H1 (cell line): ENCODE results near the gene ACADSB. TPM values are rescaled to one million over a fixed set of nuclear protein-coding genes. Genes with fewer than 3 reads are reported as not detected.

Experiments used
- CTCF ChIA-PET: fragments of 300-600 bp; sonication (Branson Sonifier 250); formaldehyde crosslinking; loops from one replicate; lab custom pipeline; 2021; ENCODE audit not compliant: partially characterized antibody; lab: Charles Lee
- POLR2A ChIA-PET: fragments of 300-600 bp; sonication (Branson Sonifier 250); formaldehyde crosslinking; loops from one replicate; lab custom pipeline; 2021; ENCODE audit warnings: inconsistent platforms; ENCODE audit not compliant: partially characterized antibody; lab: Charles Lee
- DNase-seq, 2 experiments: peaks; one replicate each; pipeline versions ENCODE4 v3.0.0 to v3.0.0-alpha.2; 2010 to 2022; ENCODE audit warnings: low spot score in 2 of 2, low read depth in 1 of 2, mixed read lengths in 1 of 2
- FAIRE-seq: peaks from 2 replicates; lab custom pipeline; 2011; peaks lifted over from hg19 to GRCh38; lab: Jason Lieb, UNC
- H2AFZ ChIP-seq: 2 replicates; pipeline ENCODE4 v1.8.1; 2012; ENCODE audit warnings: low read length, inconsistent platforms
- H2AK5ac ChIP-seq: 2 replicates; pipeline ENCODE4 v1.6.1; 2013; ENCODE audit warnings: low read depth, low read length
- H2BK120ac ChIP-seq: replicated peaks from 2 replicates; pipeline ENCODE3; 2013; ENCODE audit warnings: low read depth, low read length, inconsistent platforms
- H2BK12ac ChIP-seq: 2 replicates; pipeline ENCODE4 v1.6.1; 2013; ENCODE audit warnings: low read depth, low read length
- H2BK15ac ChIP-seq: 2 replicates; pipeline ENCODE4 v1.6.1; 2013; ENCODE audit warnings: low read length
- H2BK20ac ChIP-seq: 2 replicates; pipeline ENCODE4 v1.6.1; 2013; ENCODE audit warnings: low read length
- H2BK5ac ChIP-seq: 2 replicates; pipeline ENCODE4 v1.6.1; 2013; ENCODE audit warnings: low read depth, low read length
- H3K14ac ChIP-seq: 2 replicates; pipeline ENCODE4 v1.6.1; 2013; ENCODE audit warnings: inconsistent platforms; ENCODE audit not compliant: insufficient read length
- H3K18ac ChIP-seq: 2 replicates; pipeline ENCODE4 v1.6.1; 2013; ENCODE audit warnings: low read length; ENCODE audit errors: extremely low read depth
- H3K23ac ChIP-seq: 2 replicates; pipeline ENCODE4 v1.6.1; 2013; ENCODE audit warnings: inconsistent platforms; ENCODE audit not compliant: insufficient read length
- H3K23me2 ChIP-seq: 2 replicates; pipeline ENCODE4 v1.6.1; 2013; ENCODE audit warnings: low read depth, low read length
- H3K27ac ChIP-seq: 2 replicates; pipeline ENCODE4 v1.6.1; 2011; ENCODE audit warnings: low read depth, low read length, inconsistent platforms
- H3K27me3 ChIP-seq, 4 experiments: replicated peaks in 1 of 4; 1 replicate in 1 of 4; 2 replicates in 3 of 4; pipeline versions ENCODE4 v1.6.1 to v1.8.1; 2011 to 2013; ENCODE audit warnings: low read length in 3 of 4, mild to moderate bottlenecking in 3 of 4, inconsistent platforms in 2 of 4, mixed read lengths in 2 of 4, moderate library complexity in 1 of 4; ENCODE audit not compliant: control insufficient read depth in 3 of 4, insufficient read depth in 3 of 4; ENCODE audit errors: extremely low read depth in 1 of 4
- H3K36me3 ChIP-seq, 4 experiments: 2 replicates each; pipeline versions ENCODE4 v1.6.1 to v1.8.1; 2011 to 2013; ENCODE audit warnings: mild to moderate bottlenecking in 4 of 4, low read length in 3 of 4, moderate library complexity in 2 of 4, control low read depth in 1 of 4, inconsistent platforms in 1 of 4; ENCODE audit not compliant: insufficient read depth in 4 of 4, control insufficient read depth in 2 of 4
- H3K4ac ChIP-seq: replicated peaks from 2 replicates; pipeline ENCODE3; 2013; ENCODE audit warnings: low read length, low read depth, mixed read lengths, inconsistent platforms; ENCODE audit not compliant: insufficient read length
- H3K4me1 ChIP-seq, 4 experiments: replicated peaks in 1 of 4; 1 replicate in 1 of 4; 2 replicates in 3 of 4; pipeline versions ENCODE4 v1.6.1 to v1.8.1; 2011 to 2013; ENCODE audit warnings: low read length in 3 of 4, inconsistent platforms in 2 of 4, mixed read lengths in 1 of 4; ENCODE audit not compliant: insufficient read depth in 4 of 4, control insufficient read depth in 3 of 4
- H3K4me2 ChIP-seq, 2 experiments: 2 replicates each; pipeline versions ENCODE4 v1.6.1 to v1.8.1; 2011 to 2013; ENCODE audit warnings: low read depth in 2 of 2, low read length in 2 of 2, control low read depth in 1 of 2, inconsistent platforms in 1 of 2, mild to moderate bottlenecking in 1 of 2; ENCODE audit not compliant: insufficient read depth in 1 of 2
- H3K4me3 ChIP-seq, 4 experiments: fragments of 200-600, 300-600 bp in 1 of 4; sonication (generic), shearing (Covaris generic), sonication (Bioruptor Twin) in 1 of 4; 2 replicates each; pipeline versions ENCODE4 v1.5.1 to v1.8.1; 2011 to 2016; ENCODE audit warnings: low read length in 4 of 4, low read depth in 3 of 4, control low read depth in 2 of 4, inconsistent platforms in 2 of 4, mild to moderate bottlenecking in 2 of 4, mixed read lengths in 1 of 4, moderate library complexity in 1 of 4; ENCODE audit not compliant: insufficient read depth in 2 of 4; ENCODE audit errors: extremely low read depth in 1 of 4
- H3K56ac ChIP-seq: replicated peaks from 2 replicates; pipeline ENCODE3; 2013; ENCODE audit warnings: low read depth, mild to moderate bottlenecking, mixed read lengths, low read length, inconsistent platforms; ENCODE audit not compliant: insufficient read length
- H3K79me1 ChIP-seq: 2 replicates; pipeline ENCODE4 v1.6.1; 2013; ENCODE audit warnings: low read depth, low read length, control low read depth
- H3K79me2 ChIP-seq, 2 experiments: 2 replicates each; pipeline versions ENCODE4 v1.6.1 to v1.8.1; 2012 to 2013; ENCODE audit warnings: low read length in 2 of 2, mild to moderate bottlenecking in 2 of 2, inconsistent platforms in 1 of 2; ENCODE audit not compliant: insufficient read depth in 2 of 2, control insufficient read depth in 1 of 2
- H3K9ac ChIP-seq, 4 experiments: replicated peaks in 1 of 4; 1 replicate in 1 of 4; 2 replicates in 3 of 4; pipeline versions ENCODE4 v1.6.1 to v1.8.1; 2011 to 2013; ENCODE audit warnings: low read depth in 3 of 4, low read length in 3 of 4, control low read depth in 2 of 4, mild to moderate bottlenecking in 2 of 4, moderate library complexity in 2 of 4, inconsistent platforms in 1 of 4; ENCODE audit errors: extremely low read depth in 1 of 4
- H3K9me3 ChIP-seq, 2 experiments: 2 replicates each; pipeline versions ENCODE4 v1.6.1 to v1.8.1; 2012 to 2013; ENCODE audit warnings: mild to moderate bottlenecking in 2 of 2, moderate library complexity in 2 of 2, control low read depth in 1 of 2, inconsistent platforms in 1 of 2, low read depth in 1 of 2, low read length in 1 of 2, mixed read lengths in 1 of 2; ENCODE audit not compliant: insufficient read depth in 2 of 2
- H4K20me1 ChIP-seq, 2 experiments: replicated peaks in 1 of 2; 2 replicates each; pipeline versions ENCODE3 to v1.8.1; 2011 to 2013; ENCODE audit warnings: inconsistent platforms in 2 of 2, low read length in 2 of 2, mild to moderate bottlenecking in 1 of 2; ENCODE audit not compliant: insufficient read depth in 2 of 2, control insufficient read depth in 1 of 2
- H4K5ac ChIP-seq: 2 replicates; pipeline ENCODE4 v1.6.1; 2013; ENCODE audit warnings: low read length, low read depth, mixed read lengths, inconsistent platforms; ENCODE audit not compliant: insufficient read length
- H4K8ac ChIP-seq: 2 replicates; pipeline ENCODE4 v1.8.0; 2013; ENCODE audit warnings: mild to moderate bottlenecking, moderate library complexity, low read length, inconsistent platforms; ENCODE audit not compliant: insufficient read depth; ENCODE audit errors: extremely low read depth
- H4K91ac ChIP-seq: replicated peaks from 2 replicates; pipeline ENCODE3; 2013; ENCODE audit warnings: low read length, mixed read lengths, inconsistent platforms; ENCODE audit not compliant: insufficient read length
- ASH2L ChIP-seq: fragments of 200-600, 300-600 bp; sonication (generic); IDR thresholded peaks from one replicate; pipeline ENCODE4 v1.7.1; 2017; ENCODE audit warnings: low read length
- BACH1 ChIP-seq: IDR thresholded peaks from 2 replicates; pipeline ENCODE4 v1.6.1; 2012; ENCODE audit warnings: low read length, improper control_type of control experiment
- CTBP2 ChIP-seq: IDR thresholded peaks from 2 replicates; pipeline ENCODE4 v1.7.0; 2011; ENCODE audit warnings: borderline replicate concordance, mild to moderate bottlenecking, moderate library complexity, mixed read lengths, low read length; ENCODE audit not compliant: insufficient read depth, insufficient read length
- HDAC2 ChIP-seq, 2 experiments: fragments of 300-600 bp in 1 of 2; sonication (generic) in 1 of 2; IDR thresholded peaks; 2 replicates each; pipeline ENCODE4 v1.6.1; 2011 to 2012; ENCODE audit warnings: low read depth in 2 of 2, low read length in 2 of 2, mild to moderate bottlenecking in 2 of 2, moderate library complexity in 2 of 2, borderline replicate concordance in 1 of 2, inconsistent platforms in 1 of 2
- HDAC6 ChIP-seq: IDR thresholded peaks from one replicate; pipeline ENCODE4 v1.7.1; 2012; ENCODE audit warnings: low read depth, mild to moderate bottlenecking, inconsistent platforms, low read length, moderate library complexity
- SIN3A ChIP-seq, 2 experiments: IDR thresholded peaks in 1 of 2; conservative IDR thresholded peaks in 1 of 2; 2 replicates each; pipeline ENCODE4 v1.6.1; 2011 to 2012; ENCODE audit warnings: low read length in 2 of 2, improper control_type of control experiment in 1 of 2, low read depth in 1 of 2, mild to moderate bottlenecking in 1 of 2
- SIX5 ChIP-seq: IDR thresholded peaks from 2 replicates; pipeline ENCODE4 v1.6.1; 2011; ENCODE audit warnings: mild to moderate bottlenecking, low read depth, low read length
- SP4 ChIP-seq: IDR thresholded peaks from 2 replicates; pipeline ENCODE4 v1.6.1; 2012; ENCODE audit warnings: low read length, inconsistent platforms
- USF2 ChIP-seq: IDR thresholded peaks from 2 replicates; pipeline ENCODE4 v1.6.1; 2011; ENCODE audit warnings: low read length, improper control_type of control experiment
- WGBS, 2 experiments: shearing (Covaris generic) in 1 of 2; methylation state at CpG; one replicate each; pipeline versions ENCODE4 v1.1.6 to v1.1.7; 2013 to 2015; ENCODE audit warnings: low lambda C conversion rate in 2 of 2, mixed read lengths in 2 of 2, inconsistent platforms in 1 of 2, low coverage in 1 of 2, missing lambda C conversion rate in 1 of 2; ENCODE audit not compliant: insufficient replicate concordance in 2 of 2, insufficient coverage in 1 of 2, insufficient read length in 1 of 2; ENCODE audit errors: extremely low coverage in 1 of 2, missing lambda C conversion rate in 1 of 2; 5-methylcytosine and 5-hydroxymethylcytosine counted together
- polyA plus RNA-seq, 7 experiments: library from polyadenylated mRNA; depleted of rRNA in 3 of 7; stranded (reverse) in 5 of 7; unstranded in 2 of 7; fragments of >200 nt in 5 of 7; fragments of 200-250 nt in 2 of 7; gene quantifications; 1 replicate in 5 of 7; 2 replicates in 1 of 7; 4 replicates in 1 of 7; pipeline versions ENCODE4 v1.2.1 to v1.2.3, GENCODE V29; 2011 to 2013; ENCODE audit warnings: missing spikeins in 2 of 7, mixed read lengths in 2 of 7
- total RNA-seq: library from RNA; stranded (reverse); fragmentation: NEBNext Ultra II Directional; extraction: Animal tissue kit (Norgen Biotek cat#: 25700); gene quantifications from 2 replicates; pipeline ENCODE4 v1.2.1, GENCODE V29; 2021

The ACADSB gene
- total and polyA plus RNA-seq, 2 of the 8 experiments (the other 6 are each of a cell fraction or from before 2014, with no cell fraction given) = 5.6 to 11.2 TPM

GRCh38 chr10:123086281-123086680 is 77.5 kb downstream of the ACADSB start:
- POLR2A ChIA-PET = no interaction called here
- CTCF ChIA-PET = interaction anchor here (0.6 kb wide), 1 partner anchor 43 kb away, joined by 3 read pairs; no protein-coding TSS in a partner anchor
- Histone ChIP-seq H2BK120ac (no peak overlapping the region), H3K14ac (no peak overlapping the region), H2BK12ac (no peak overlapping the region), H3K4me2 (no peak overlapping the region), H3K36me3 (no peaks in the 10 kb centered on the region), H2AFZ (no peak overlapping the region), H2AK5ac (no peak overlapping the region), H3K27me3 (no peaks in the 10 kb centered on the region), H3K79me1 (no peaks in the 10 kb centered on the region), H3K9me3 (no peaks in the 10 kb centered on the region), H4K8ac (no peak overlapping the region), H2BK5ac (no peak overlapping the region), H3K23me2 (peaks cover 3% of the 10 kb centered on the region; the same call in 1 of the 2 replicates), H3K27ac (no peak overlapping the region), H3K4ac (no peak overlapping the region), H3K4me3 (no peak overlapping the region), H2BK15ac (no peak overlapping the region), H4K5ac (no peak overlapping the region), H4K91ac (no peak overlapping the region), H3K23ac (no peak overlapping the region), H3K4me1 (peaks cover 0 to 3% (median 1%) of the 10 kb centered on the region in 4 experiments; a peak in 1 of 7 replicates), H3K18ac (no peak overlapping the region), H3K9ac (no peak overlapping the region), H4K20me1 (no peaks in the 10 kb centered on the region), H2BK20ac (no peak overlapping the region), H3K56ac (no peak overlapping the region), H3K79me2 (no peaks in the 10 kb centered on the region)
- WGBS, 2 experiments = 88 to 100% methylated on average over 5 to 7 of the region's 7 CpGs
- FAIRE-seq (no peak), DNase-seq (no peak)
- TF ChIP-seq BACH1 (no peak), SIN3A (conservative IDR thresholded peaks at IDR 0.05 in 1 of 2, IDR thresholded peaks at IDR 0.05 in 1 of 2; ENCODE audit: low read depth in 1 of 2, low read length in 2 of 2) (no peak), HDAC6 (no peak), ASH2L (no peak), SP4 (no peak), CTBP2 (no peak), SIX5 (no peak), HDAC2 (IDR thresholded peaks at IDR 0.05; ENCODE audit: borderline replicate concordance in 1 of 2, low read depth in 2 of 2, low read length in 2 of 2) (no peak), USF2 (no peak)
